Epithelial cell of proximal tubule (primary cell): Measurements from ENCODE around the gene RIN3. TPM values are rescaled to one million over a fixed set of nuclear protein-coding genes. Genes with fewer than 3 reads are reported as not detected.

Experiments used
- DNase-seq: peaks from one replicate; pipeline ENCODE4 v3.0.0-alpha.2; 2011; ENCODE audit warnings: low read depth
- H3K4me3 ChIP-seq: 2 replicates; pipeline ENCODE4 v1.5.1; 2011; ENCODE audit warnings: low read depth, mild to moderate bottlenecking, low read length
- total RNA-seq: library from RNA; depleted of rRNA; stranded (reverse); fragments of >200 nt; gene quantifications from 2 replicates; pipeline ENCODE4 v1.2.3, GENCODE V29; 2015
- TF ChIP-seq, protein P1 (sequence below): conservative IDR thresholded peaks from 2 replicates; pipeline ENCODE4 v1.5.1; 2012; ENCODE audit warnings: low read depth, mild to moderate bottlenecking, low read length

The RIN3 gene
- total RNA-seq, 1 donor from 2014 or later: 7.4 TPM

DNA sequence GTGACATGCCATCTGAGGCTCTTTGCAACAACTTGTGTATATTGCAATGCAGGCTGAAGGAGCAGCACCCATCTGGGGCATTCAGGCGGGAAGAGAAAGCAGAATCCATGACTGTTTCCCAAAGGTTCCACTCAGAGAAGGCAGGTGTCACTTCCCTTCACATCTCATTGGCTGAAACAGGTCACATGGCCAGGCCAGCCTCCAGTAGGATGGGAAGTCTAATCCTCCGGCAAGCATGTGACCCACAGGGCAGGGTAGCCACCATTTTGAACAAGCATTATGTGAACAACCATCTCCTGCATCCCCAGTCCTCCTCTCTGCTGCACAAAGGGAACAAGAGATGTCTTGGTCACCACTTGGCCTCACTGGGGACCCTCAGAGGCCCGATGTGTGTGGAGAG lies 70.6 kb downstream of the RIN3 start:
- DNase-seq: no peak
- TF ChIP-seq, protein P1, sequence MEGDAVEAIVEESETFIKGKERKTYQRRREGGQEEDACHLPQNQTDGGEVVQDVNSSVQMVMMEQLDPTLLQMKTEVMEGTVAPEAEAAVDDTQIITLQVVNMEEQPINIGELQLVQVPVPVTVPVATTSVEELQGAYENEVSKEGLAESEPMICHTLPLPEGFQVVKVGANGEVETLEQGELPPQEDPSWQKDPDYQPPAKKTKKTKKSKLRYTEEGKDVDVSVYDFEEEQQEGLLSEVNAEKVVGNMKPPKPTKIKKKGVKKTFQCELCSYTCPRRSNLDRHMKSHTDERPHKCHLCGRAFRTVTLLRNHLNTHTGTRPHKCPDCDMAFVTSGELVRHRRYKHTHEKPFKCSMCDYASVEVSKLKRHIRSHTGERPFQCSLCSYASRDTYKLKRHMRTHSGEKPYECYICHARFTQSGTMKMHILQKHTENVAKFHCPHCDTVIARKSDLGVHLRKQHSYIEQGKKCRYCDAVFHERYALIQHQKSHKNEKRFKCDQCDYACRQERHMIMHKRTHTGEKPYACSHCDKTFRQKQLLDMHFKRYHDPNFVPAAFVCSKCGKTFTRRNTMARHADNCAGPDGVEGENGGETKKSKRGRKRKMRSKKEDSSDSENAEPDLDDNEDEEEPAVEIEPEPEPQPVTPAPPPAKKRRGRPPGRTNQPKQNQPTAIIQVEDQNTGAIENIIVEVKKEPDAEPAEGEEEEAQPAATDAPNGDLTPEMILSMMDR: no peak
- H3K4me3 ChIP-seq: no peak overlapping the region

DNA sequence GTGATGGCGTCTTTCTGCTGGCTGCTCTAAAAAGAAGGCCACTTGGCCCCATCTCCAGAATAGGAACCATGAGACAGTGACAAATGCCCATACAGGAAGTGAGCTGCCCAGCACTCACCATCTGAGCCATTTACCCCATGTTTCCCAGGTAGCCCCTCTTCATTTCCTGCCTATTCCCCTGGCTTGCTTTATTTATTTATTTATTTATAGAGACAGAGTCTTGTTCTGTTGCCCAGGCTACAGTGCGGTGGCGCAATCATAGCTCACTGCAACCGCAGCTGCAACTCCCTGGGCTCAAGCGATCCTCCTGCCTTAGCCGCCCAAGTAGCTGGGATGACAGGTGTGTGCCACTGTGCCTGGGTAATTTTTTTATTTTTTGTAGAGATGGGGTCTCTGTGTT lies 71.2 kb downstream of the RIN3 start:
- no peak for DNase-seq
- TF ChIP-seq, protein P1: no peak
- no peak overlapping the region for H3K4me3 ChIP-seq

DNA sequence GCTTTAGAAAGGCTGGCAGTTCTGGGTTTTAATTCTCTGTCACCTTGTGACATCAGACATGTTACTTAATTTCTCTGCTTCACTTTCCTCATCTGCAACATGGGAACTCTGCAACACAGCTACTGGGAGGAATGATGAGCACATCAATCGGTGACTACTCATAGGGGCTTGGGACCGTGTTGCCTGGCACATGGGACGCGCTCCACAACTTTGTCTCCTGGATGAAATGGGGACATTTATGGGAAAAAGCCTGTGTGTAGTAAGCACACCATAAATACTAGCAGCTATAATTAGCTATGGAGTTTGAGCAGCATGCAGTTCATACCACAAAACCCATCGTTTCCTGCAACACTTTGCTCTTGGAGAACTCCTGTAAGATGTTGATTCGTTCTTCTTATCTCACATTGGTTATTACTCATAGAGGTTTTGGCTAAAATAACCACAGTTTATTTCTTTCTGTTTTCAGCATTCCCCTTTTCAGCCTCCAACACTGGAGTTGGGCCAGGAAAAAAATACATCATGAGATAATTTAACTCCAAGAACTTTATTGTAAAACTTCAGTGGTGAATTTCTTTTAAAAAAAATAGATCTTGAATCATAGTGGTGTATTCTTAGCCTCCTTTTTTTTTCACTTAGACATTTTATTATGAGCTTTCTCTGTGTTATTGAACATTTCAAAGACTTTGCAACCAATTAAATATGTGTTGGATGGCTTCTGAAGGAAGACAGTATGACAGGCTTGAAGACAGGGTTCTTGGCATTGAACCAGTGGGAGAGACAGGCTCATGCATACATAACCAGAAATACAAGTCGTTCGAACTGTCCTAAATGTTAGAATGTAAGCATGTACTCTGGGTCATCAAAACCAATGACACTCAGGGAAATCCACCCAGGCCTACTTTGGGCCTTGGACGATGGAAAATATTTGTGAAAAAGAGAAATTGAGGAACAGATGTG lies 72.7 kb downstream of the RIN3 start:
- H3K4me3 ChIP-seq: no peak overlapping the region
- no peak for DNase-seq
- TF ChIP-seq, protein P1: no peak

DNA sequence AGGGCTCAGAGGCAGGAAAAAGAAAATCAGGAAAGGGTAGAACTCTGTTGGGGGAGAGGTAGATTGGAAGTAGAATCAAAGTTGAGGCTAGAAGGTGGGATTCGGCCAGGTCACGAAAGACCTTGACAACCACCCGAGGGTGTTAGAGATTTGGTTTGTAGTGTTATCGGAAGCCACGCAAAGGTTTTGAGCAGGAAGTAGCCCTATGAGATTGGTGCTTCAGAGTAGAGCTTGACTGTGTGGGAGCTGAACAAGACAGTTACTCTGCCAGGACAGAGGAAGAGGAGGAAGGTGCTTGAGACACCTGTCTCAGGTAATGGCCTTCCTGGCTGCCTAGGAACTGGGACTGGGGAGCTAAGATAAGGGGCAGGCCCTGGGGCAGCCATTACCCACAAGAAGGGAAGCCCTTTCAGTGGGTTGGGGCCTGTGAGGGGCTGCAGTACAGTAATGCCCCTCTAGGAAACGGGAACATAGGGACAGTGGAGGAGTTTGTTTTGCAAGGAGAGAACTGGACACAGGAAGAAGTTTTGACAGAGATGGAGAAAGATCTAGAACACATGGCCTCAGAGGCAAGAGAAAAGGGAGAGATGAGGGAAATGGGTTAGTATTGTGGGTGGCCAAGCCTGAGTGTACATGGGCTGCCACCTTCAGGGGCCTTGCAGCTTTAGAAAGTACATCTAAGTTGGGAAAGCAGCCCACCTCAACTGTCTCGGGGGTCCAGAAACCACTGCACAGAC lies 73.5 kb downstream of the RIN3 start:
- H3K4me3 ChIP-seq: no peak overlapping the region
- DNase-seq: no peak
- TF ChIP-seq, protein P1: no peak

DNA sequence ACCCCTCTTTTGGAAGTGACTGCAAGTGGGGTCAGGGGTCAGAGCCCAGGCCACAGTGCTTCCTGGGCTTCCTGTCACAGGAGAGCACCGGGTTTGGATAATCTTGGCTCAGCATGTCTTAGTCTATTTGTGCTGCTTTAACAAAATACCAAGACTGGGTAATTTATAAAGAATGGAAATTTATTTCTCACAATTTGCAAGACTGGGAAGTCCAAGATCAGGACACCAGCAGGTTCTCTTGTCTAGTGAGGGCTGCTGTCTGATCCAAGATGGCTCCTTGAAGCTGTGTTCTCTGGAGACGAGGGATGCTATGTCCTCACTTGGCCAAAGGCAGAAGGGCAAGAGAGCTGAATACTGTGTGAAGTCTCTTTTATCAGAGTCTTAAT lies 74.1 kb downstream of the RIN3 start:
- no peak for DNase-seq
- no peak overlapping the region for H3K4me3 ChIP-seq
- TF ChIP-seq, protein P1: no peak

DNA sequence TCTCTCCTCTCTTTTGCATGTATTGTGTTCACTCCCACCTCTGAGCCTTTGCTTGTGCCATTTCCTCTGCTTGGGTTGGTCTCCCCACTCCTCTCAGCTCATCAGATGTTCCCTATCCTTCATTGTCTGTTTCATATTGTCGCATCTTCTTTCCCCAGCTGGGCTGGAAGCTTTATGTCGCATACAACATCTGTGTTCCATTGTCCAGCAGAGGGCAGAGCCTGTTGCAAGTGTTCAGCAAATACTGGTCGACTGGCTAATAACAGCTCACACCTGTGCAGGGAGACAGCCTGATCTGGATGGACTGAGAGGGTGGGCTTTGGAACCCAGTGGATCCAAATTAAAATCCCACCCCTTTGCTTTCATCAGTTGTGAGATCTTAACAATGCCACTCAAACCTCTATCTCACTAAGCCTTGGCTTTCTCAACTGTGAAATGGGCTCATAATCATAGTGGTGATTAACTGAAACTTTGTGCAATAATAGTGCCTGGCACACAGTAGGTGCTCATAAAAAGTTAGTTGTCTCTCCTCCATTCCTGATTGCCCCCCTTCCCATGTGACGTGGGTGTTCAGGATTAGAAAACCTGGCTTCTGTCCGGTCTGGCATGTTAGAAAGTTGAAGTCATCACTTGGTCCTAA lies 75.8 kb downstream of the RIN3 start:
- TF ChIP-seq, protein P1: peak; percentile 70
- DNase-seq: no peak
- no peak overlapping the region for H3K4me3 ChIP-seq
